Measurements from ENCODE around the gene UNC5B.

UNC5B gene

DNA sequence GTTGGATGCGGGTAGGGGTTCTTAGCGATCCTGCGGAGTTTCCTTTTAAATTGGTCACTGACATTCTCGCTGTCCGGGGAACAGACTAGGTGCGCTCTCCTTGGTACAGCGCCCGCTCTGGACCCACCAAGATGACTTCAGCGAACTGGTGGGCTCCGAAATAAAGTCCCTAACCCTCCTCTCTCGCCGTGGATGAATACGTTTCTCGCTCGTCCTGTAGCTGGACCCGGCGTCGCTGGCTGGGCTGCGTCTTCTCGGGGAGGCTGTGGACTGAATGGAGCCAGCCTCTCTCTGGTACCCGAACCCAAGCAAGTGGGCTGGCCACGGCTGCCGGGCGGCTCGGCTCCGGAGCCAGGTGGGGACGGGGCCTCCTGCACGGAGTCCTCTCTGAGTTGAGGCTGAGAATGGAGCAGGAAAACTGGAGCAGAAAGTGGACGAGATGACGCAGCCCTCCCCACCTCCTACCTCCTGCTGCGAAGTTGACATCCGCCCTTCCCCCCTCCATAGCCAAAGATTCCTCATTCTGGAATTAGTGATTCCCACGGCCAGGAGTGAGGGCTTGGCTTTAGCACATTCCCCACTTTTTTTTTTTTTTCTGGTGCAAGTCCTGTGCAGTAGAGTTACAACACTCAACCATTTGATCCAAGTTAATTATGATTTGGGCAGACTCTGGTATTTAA is 1.5 kb downstream of the UNC5B start:
- Histone ChIP-seq H3K27me3 (ENCODE audit: insufficient read depth, low read length, poor library complexity) (peaks cover 66% of the 10 kb centered on the region), H3K4me2 (ENCODE audit: insufficient read depth, low read length) (no peak overlapping the region)
- TF ChIP-seq, protein P1, sequence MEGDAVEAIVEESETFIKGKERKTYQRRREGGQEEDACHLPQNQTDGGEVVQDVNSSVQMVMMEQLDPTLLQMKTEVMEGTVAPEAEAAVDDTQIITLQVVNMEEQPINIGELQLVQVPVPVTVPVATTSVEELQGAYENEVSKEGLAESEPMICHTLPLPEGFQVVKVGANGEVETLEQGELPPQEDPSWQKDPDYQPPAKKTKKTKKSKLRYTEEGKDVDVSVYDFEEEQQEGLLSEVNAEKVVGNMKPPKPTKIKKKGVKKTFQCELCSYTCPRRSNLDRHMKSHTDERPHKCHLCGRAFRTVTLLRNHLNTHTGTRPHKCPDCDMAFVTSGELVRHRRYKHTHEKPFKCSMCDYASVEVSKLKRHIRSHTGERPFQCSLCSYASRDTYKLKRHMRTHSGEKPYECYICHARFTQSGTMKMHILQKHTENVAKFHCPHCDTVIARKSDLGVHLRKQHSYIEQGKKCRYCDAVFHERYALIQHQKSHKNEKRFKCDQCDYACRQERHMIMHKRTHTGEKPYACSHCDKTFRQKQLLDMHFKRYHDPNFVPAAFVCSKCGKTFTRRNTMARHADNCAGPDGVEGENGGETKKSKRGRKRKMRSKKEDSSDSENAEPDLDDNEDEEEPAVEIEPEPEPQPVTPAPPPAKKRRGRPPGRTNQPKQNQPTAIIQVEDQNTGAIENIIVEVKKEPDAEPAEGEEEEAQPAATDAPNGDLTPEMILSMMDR (IDR thresholded peaks at IDR 0.05; ENCODE audit: borderline replicate concordance, extremely low read depth, low read length, poor library complexity, severe bottlenecking): no peak
- no peak for TF ChIP-seq EZH2 (IDR thresholded peaks at IDR 0.05; ENCODE audit: borderline replicate concordance, low read depth, low read length, severe bottlenecking)

DNA sequence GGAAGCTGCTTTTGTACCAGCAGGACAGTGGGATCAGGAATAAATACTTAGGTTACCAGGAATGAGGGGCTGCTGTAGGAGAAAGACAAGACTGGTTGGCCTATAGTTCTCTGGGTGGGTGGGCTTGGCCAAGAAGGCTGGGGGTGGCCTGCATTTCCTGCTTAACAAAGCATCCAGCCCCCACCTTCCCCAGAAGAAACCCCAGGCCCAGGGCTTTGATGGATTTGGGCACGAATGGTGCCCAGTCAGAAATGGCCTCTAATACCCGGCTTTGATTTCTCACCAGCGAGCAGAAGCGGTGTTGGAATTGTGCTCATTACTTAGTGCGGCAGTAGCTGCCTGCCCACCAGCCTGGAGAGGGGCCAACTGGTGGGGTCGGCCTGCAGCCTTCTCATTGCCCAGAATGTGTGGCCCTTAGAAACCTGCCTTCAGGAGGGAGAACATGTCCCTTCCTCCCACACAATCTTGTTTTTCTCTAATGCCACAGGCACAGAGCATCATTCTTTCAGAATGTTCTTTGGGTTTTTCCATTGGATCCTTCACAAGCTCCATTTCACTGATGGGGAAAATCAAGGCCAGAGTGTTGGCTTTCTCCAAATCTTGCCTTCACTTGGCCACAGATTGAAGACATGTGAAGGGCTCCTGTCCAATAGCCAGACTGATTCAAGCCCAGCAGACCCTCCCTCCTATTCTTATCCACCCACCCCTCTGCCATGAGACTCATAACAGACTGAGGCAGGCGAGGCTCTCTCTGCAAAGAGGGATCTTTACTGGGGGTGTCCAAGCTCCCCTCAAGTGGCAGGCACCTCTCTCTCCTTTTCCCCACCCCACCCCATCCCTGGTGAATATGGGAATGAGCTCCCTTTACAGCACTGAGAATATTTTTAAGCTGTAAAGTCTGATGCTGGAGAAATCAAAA is 2.5 kb downstream of the UNC5B start:
- DNase-seq: no peak
- no peaks in the 10 kb centered on the region for H3K79me2 ChIP-seq (ENCODE audit: insufficient read depth, low read length)
- H4K20me1 ChIP-seq (ENCODE audit: insufficient read depth, low read length): peaks cover 10% of the 10 kb centered on the region
- no peaks in the 10 kb centered on the region for H3K36me3 ChIP-seq (ENCODE audit: insufficient read depth, low read length)
- peaks cover 15% of the 10 kb centered on the region for H3K4me1 ChIP-seq (ENCODE audit: insufficient read depth, low read length)
- no peak overlapping the region for H2AFZ ChIP-seq (ENCODE audit: low read depth, low read length)
- H3K9me3 ChIP-seq (ENCODE audit: insufficient read depth, low read length, severe bottlenecking): no peaks in the 10 kb centered on the region
- H3K27me3 ChIP-seq (ENCODE audit: insufficient read depth, low read length, poor library complexity): peaks cover 56% of the 10 kb centered on the region
- no peak for ATAC-seq (ENCODE audit: insufficient read depth, low read depth)
- TF ChIP-seq EZH2 (IDR thresholded peaks at IDR 0.05; ENCODE audit: borderline replicate concordance, low read depth, low read length, severe bottlenecking): no peak
- TF ChIP-seq, protein P1 (IDR thresholded peaks at IDR 0.05; ENCODE audit: borderline replicate concordance, extremely low read depth, low read length, poor library complexity, severe bottlenecking): no peak
- no peak overlapping the region for H3K27ac ChIP-seq (ENCODE audit: low read length)
- no peak overlapping the region for H3K9ac ChIP-seq (ENCODE audit: low read depth, low read length)
- H3K4me2 ChIP-seq (ENCODE audit: insufficient read depth, low read length): no peak overlapping the region
- H3K4me3 ChIP-seq (ENCODE audit: low read depth in 1 of 2, low read length in 2 of 2): no peak overlapping the region

More for the DNA sequence above, 1.5 kb downstream of the UNC5B start:
- Histone ChIP-seq H2AFZ (ENCODE audit: low read depth, low read length) (no peak overlapping the region), H3K4me3 (ENCODE audit: low read depth in 1 of 2, low read length in 2 of 2) (no peak overlapping the region), H3K27ac (ENCODE audit: low read length) (no peak overlapping the region), H4K20me1 (ENCODE audit: insufficient read depth, low read length) (peaks cover 12% of the 10 kb centered on the region), H3K79me2 (ENCODE audit: insufficient read depth, low read length) (no peaks in the 10 kb centered on the region), H3K36me3 (ENCODE audit: insufficient read depth, low read length) (no peaks in the 10 kb centered on the region), H3K4me1 (ENCODE audit: insufficient read depth, low read length) (peaks cover 15% of the 10 kb centered on the region), H3K9me3 (ENCODE audit: insufficient read depth, low read length, severe bottlenecking) (no peaks in the 10 kb centered on the region), H3K9ac (ENCODE audit: low read depth, low read length) (no peak overlapping the region)
- no peak for DNase-seq
- no peak for ATAC-seq (ENCODE audit: insufficient read depth, low read depth)

DNA sequence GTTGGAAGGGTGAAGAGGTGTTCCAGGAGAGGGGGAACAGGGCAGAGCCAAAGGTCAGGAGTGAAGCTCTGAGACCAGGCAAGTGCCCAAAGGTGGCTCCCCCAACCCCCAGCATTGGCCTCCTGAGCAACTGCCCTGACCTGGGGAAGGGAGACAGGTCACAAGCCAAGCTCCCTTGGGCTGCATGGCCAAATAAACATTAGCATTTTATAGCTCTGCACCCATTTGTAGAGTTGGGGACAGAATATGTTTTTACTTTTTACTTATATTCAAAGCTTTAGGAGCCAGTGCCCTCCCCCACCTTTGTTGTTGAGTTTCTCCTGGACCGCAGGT is 4.0 kb downstream of the UNC5B start:
- Histone ChIP-seq H3K36me3 (ENCODE audit: insufficient read depth, low read length) (no peaks in the 10 kb centered on the region), H3K27ac (ENCODE audit: low read length) (no peak overlapping the region), H3K4me1 (ENCODE audit: insufficient read depth, low read length) (peaks cover 15% of the 10 kb centered on the region), H2AFZ (ENCODE audit: low read depth, low read length) (no peak overlapping the region), H4K20me1 (ENCODE audit: insufficient read depth, low read length) (peaks cover 6% of the 10 kb centered on the region), H3K27me3 (ENCODE audit: insufficient read depth, low read length, poor library complexity) (peaks cover 42% of the 10 kb centered on the region), H3K79me2 (ENCODE audit: insufficient read depth, low read length) (no peaks in the 10 kb centered on the region), H3K4me3 (ENCODE audit: low read depth in 1 of 2, low read length in 2 of 2) (no peak overlapping the region), H3K4me2 (ENCODE audit: insufficient read depth, low read length) (no peak overlapping the region), H3K9ac (ENCODE audit: low read depth, low read length) (no peak overlapping the region), H3K9me3 (ENCODE audit: insufficient read depth, low read length, severe bottlenecking) (no peaks in the 10 kb centered on the region)
- DNase-seq (no peak), ATAC-seq (ENCODE audit: insufficient read depth, low read depth) (no peak)
- TF ChIP-seq, protein P1 (IDR thresholded peaks at IDR 0.05; ENCODE audit: borderline replicate concordance, extremely low read depth, low read length, poor library complexity, severe bottlenecking): no peak
- no peak for TF ChIP-seq EZH2 (IDR thresholded peaks at IDR 0.05; ENCODE audit: borderline replicate concordance, low read depth, low read length, severe bottlenecking)
